Measurements from ENCODE around the gene TAS2R60.
A peak's percentile ranks its signal among the peaks of the same experiment; 100 is the strongest.
"Not testable (repeated sequence)": the region's sequence is repeated elsewhere in the genome, so short reads cannot be mapped to it uniquely, and the experiment has no call there.

The TAS2R60 gene

GRCh38 chr7:143443153-143443552 is at the start of gene TAS2R60:
Gene TAS2R60 (plus strand): TSS chr7:143443453. CDS start chr7:143443453, 0 bp downstream.
- no peak for DNase-seq

GRCh38 chr7:143394068-143394467 is 49.2 kb upstream of the TAS2R60 start:
- no peak for DNase-seq

- no peak for DNase-seq
Measured at GRCh38 chr7:143394777-143395176, 48.5 kb upstream of the TAS2R60 start.

GRCh38 chr7:143395187-143396149 is 47.8 kb upstream of the TAS2R60 start:
- no peak for DNase-seq

- no peak for DNase-seq
Measured at GRCh38 chr7:143396182-143396581, 47.1 kb upstream of the TAS2R60 start.

- DNase-seq = no peak
Measured at GRCh38 chr7:143396625-143397556, 46.4 kb upstream of the TAS2R60 start.

GRCh38 chr7:143397710-143398530 is 45.3 kb upstream of the TAS2R60 start:
- no peak for DNase-seq

GRCh38 chr7:143398616-143399015 is 44.6 kb upstream of the TAS2R60 start:
- no peak for DNase-seq

GRCh38 chr7:143399151-143399550 is 44.1 kb upstream of the TAS2R60 start:
- DNase-seq = no peak

- DNase-seq = no peak
Measured at GRCh38 chr7:143399642-143400041, 43.6 kb upstream of the TAS2R60 start.

GRCh38 chr7:143401265-143401664 is 42.0 kb upstream of the TAS2R60 start:
- no peak for DNase-seq

GRCh38 chr7:143402233-143402632 is 41.0 kb upstream of the TAS2R60 start:
- not testable (repeated sequence) for DNase-seq

GRCh38 chr7:143405173-143406001 is 37.9 kb upstream of the TAS2R60 start:
- DNase-seq = no peak

- no peak for DNase-seq
Measured at GRCh38 chr7:143406002-143406357, 37.3 kb upstream of the TAS2R60 start.

GRCh38 chr7:143407287-143408251 is 35.7 kb upstream of the TAS2R60 start:
- peak; percentile 55 to 58 for DNase-seq

GRCh38 chr7:143408252-143408685 is 35.0 kb upstream of the TAS2R60 start:
- DNase-seq = peak in 1 of 2 experiments; percentile 32

GRCh38 chr7:143408686-143409561 is 34.3 kb upstream of the TAS2R60 start, which contains the start of gene EPHA1:
Gene EPHA1 (minus strand): TSS chr7:143408856. CDS start chr7:143408805, 51 bp downstream.
- DNase-seq = peak; percentile 56 to 58

GRCh38 chr7:143410521-143411004 is 32.7 kb upstream of the TAS2R60 start:
- DNase-seq = no peak
